Central memory CD4-positive, alpha-beta T cell (primary cell): ENCODE data around the gene CXCL3.

Experiments
- DNase-seq: peaks from one replicate; pipeline ENCODE4 v3.0.0; 2022

Gene CXCL3

GRCh38 chr4:74055096-74055495 lies 16.6 kb upstream of the CXCL3 start:
- no peak for DNase-seq

DNA sequence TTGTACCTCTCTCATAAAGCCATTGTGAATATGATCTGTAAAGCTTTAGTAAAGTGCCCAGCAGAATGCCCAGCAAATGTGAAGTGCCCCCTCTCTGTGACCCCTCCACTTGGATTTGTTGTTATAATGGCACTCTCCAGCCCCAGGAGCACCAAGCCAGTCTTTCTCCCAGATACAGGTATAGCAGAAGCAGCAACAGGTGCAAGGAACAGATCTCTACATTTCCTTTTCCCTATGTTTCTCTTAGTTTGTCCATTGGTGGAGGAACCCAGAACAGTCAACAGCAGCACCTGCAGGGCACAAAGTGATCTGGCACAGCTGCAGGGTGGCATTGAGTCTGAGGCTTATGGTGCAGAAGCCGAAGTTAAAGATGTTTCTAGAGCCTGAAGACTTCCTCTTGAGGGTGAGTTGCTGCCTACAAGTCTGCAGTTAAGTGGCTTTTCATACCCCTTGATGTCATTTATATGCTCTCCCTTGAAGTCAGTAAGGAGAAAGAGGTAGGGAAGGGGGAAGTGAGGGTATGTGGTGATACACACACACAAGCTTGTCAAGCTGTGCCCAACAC lies 16.1 kb upstream of the CXCL3 start:
- DNase-seq = no peak

DNA sequence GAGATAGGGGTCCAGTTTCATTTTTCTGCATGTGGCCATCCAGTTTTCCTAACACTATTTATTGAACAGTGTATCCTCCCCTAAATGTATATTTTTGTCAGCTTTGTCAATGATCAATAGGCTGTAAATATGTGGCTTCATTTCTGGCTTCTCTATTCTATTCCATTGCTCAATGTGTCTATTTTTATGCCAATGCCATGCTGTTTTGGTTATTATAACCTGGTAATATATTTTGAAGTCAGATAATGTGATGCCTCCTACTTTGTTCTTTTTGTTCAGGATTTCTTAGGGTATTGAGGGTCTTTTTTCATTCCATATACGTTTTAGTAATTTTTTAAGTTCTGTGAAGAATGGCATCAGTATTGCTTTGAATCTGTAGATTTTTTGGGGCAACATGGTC lies 8.7 kb upstream of the CXCL3 start:
- no peak for DNase-seq

DNA sequence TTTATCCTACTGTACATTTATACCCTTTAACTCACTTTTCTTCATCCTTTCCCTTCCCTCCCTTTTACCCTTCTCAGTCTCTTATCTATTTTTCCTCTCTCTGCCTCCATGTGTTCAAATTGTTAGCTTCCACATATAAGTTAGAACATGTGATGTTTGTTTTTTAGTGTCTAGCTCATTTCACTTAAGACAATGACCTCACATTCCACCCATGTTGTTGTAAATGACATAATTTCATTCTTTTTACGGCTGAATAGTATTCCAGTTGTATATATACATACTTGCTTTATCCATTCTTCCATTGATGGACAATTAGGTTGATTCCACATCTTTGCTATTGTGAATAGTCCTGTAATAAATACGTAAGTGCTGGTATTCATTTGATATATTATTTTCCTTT lies 7.3 kb upstream of the CXCL3 start:
- no peak for DNase-seq

DNA sequence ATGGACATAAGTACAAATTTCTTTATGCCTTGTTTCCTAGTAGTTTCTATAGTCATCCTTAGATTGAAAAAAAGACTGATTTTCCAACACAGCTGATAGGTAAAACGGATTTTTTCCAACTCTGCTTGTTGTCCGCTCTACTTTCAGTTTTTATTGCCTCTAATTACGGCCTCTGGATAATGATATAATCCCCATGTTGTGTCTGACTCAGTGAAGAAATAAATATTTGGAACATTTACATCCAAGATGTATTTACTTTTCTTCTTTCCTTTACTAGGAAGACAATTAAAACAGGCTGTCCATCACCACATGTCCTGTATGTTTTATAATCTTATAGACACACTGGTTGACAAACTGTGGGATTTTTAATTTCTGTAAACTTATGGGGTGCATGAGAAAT lies 6.8 kb upstream of the CXCL3 start:
- no peak for DNase-seq

DNA sequence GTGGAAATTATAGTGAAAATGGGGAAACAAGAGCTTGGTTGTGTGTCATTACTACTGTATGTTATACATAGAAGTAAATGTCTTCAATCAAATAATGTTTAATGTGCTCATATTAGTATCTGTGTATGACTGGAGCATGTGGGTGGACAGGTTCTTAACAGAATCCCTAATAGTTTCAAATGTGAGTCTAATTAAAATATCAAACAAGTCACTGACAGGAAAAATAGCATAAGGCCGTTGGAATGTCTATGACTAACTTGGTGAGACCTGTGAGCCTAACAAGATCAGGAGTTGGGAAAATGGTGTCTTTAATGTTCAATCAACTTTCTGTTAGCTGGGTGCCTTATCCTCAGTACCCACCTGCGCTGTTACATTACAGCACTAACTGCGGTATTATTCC lies 6.2 kb upstream of the CXCL3 start:
- DNase-seq = no peak

DNA sequence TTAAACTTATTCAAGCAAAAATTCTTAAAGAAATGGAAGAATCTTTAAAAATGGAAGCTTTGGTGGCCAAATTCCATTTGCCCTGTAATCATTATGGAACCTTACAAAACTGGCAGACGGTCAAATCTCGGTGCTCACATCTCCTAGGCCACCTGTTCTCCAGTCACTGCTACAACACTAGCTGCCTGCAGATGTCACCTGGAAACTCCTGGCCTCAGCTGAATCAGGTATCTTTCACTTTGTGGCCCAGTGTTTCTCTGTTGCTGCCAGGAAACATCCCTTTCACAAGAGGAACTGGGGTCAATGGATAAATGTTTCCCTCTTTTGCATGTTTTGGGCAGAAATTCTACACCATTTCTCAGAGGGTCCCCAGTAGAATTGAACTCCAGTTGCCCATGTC lies 4.2 kb upstream of the CXCL3 start:
- no peak for DNase-seq

DNA sequence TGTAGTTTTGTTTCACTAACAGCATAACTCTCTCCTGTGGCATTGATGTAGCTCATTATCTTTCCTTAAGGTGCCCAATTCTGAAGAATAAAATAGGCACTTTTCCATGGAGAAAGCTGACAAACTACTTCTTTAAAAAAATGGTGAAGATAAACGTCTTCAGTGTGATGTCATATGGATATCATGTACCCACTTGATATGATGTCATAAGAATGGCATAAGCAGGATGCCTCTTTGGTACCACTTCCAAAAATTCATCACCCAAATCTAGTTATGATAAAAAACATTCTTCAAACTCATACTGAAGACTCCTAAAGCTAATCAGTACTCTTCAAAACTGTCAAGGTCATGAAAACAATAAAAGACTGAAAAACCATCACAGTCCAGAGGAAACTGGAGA lies 2.9 kb upstream of the CXCL3 start:
- no peak for DNase-seq

DNA sequence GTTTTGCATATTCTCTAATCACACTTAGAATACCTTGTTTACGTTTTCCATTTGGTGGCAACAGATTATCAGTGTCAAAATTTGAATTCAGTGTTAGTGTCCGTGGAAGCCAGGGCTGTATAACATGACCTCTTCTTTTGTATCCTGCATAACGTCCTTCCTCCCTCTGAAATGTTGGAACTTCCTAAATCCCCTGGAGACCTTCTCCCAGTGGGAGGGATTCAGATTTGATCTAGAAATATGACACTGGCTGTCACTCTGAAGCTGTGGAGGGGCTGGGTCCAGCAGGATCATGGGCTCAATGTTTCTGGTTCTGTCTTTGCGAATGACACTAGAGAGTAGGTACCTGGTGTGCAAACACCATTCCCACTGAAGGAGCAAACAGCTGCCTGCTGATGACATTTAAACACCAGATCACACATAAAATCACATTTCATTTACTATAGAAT lies 850 bp upstream of the CXCL3 start:
- DNase-seq = no peak

GRCh38 chr4:74038086-74038424 lies 434 bp downstream of the CXCL3 start:
- no peak for DNase-seq

- DNase-seq = no peak
Observed at GRCh38 chr4:74037076-74037955, 1.2 kb downstream of the CXCL3 start.

- no peak for DNase-seq
Observed at GRCh38 chr4:74033739-74034138, 4.8 kb downstream of the CXCL3 start.

GRCh38 chr4:74032064-74032463 lies 6.4 kb downstream of the CXCL3 start:
- no peak for DNase-seq

DNA sequence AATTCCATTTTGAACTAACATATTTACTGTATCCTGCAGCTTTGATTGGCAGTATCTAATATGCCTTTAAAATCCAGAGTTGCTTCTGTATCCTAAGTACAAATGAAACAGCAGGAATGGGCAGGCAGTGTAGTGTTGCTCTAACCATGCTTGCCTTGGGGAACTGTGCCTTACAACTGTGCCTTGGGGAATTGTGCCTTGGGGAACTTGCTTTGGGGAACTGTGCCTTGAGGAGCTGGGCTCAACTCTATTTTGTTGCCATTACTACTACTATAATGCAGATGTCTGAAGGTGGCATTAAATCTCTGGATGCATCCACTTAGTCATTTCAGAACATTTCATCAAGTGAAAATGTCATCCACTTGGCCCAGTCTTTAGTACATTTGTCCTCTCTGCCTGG lies 6.9 kb downstream of the CXCL3 start:
- DNase-seq = no peak

DNA sequence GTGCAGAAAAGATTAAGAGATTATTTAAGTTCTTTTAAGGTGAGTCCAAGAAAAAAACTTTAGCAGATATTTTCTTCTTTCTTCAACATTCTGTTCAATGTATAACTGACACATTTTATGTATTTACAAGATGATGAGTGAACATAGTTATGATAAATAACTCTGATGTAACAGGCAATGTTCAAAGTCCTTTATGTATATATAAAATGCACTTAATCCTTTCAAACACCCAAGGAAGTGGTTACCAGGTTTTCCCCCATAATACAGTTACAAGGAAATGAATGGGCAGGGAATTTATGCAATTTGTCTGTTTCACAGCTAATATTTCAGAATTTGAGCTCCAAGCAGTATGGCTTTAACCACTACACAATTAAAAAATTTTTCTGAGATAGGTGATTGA lies 8.2 kb downstream of the CXCL3 start:
- DNase-seq = no peak

GRCh38 chr4:74028504-74028903 lies 10.0 kb downstream of the CXCL3 start:
- DNase-seq = no peak

DNA sequence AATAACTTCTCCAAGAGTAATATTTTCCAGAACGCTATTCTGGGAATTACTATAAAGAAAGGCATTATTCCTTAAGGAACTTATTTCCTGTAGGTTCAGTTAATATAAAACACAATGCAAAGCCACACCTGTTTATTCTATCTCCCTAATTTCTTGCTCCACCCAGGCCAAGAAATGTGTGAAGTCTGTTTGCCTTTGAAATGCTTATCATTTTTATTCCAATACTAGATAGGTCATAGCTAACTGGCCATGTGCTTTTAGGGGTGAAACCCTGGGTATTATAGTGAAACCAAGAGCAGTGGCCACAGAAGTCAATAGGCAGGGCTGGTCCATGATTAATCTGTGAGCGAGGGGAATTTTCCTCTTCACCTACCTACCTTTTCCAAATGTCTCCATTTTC lies 14.8 kb downstream of the CXCL3 start:
- DNase-seq = no peak

GRCh38 chr4:74021601-74022000 lies 16.9 kb downstream of the CXCL3 start:
- no peak for DNase-seq

DNA sequence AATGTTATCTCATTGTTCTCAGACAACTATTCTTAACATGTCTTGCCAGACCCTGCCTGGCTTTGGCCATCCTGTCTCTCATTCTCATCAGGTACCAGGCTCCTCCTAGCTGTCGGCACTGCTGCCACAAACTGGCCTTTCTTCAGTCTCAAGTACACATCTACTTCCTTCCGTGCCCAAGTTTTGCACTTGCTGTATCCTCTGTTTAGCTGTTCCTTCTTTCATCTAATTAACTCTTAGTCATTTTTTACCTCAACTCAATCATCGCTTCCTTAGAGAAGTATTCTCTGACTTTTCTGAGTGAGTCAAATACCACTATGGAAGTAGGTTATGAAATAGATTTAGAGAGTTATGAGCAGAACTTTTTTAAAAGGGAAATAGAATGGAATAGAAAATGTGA lies 19.7 kb downstream of the CXCL3 start:
- DNase-seq = no peak

- DNase-seq = no peak
Observed at GRCh38 chr4:74018116-74018515, 20.4 kb downstream of the CXCL3 start.

DNA sequence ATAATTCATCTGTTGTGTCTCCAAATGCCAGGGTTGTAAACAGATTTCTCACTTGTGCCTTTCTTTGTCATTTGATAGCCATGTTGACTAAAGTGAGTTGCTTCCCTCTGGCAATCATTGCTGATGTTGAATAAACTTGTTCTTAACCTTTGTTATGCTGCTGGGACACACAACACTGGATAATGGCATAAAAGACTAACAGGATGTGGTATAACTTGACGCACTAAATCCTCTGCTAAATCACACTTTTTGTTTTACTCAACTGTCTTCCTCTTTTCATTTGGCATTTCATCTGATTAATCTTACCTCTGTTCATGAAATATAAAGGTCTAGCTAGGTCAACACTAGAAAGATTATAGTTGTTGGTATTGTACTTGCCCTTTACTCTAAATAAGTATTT lies 22.4 kb downstream of the CXCL3 start:
- DNase-seq = no peak

- DNase-seq = no peak
Observed at GRCh38 chr4:74015126-74015780, 23.2 kb downstream of the CXCL3 start.

GRCh38 chr4:74014332-74014731 lies 24.2 kb downstream of the CXCL3 start:
- no peak for DNase-seq

GRCh38 chr4:74013264-74013663 lies 25.2 kb downstream of the CXCL3 start:
- DNase-seq = no peak
